Measurements from ENCODE around the gene SORD. TPM values are rescaled to one million over a fixed set of nuclear protein-coding genes. Genes with fewer than 3 reads are reported as not detected.
"Not testable (repeated sequence)": the region's sequence is repeated elsewhere in the genome, so short reads cannot be mapped to it uniquely, and the experiment has no call there.

The SORD gene
- total RNA-seq, 1 experiment from 2014 or later, result 116 TPM

- Histone ChIP-seq H3K79me2 (ENCODE audit: insufficient read depth, low read length) (peaks cover 22% of the 10 kb centered on the region), H4K20me1 (ENCODE audit: insufficient read depth) (no peaks in the 10 kb centered on the region), H3K27ac (ENCODE audit: low read depth, low read length) (no peak overlapping the region), H3K9me3 (ENCODE audit: control insufficient read depth in 1 of 2, insufficient read depth in 1 of 2, low read depth in 1 of 2, low read length in 2 of 2) (no peaks in the 10 kb centered on the region), H3K9me2 (ENCODE audit: insufficient read depth) (no peaks in the 10 kb centered on the region), H2AFZ (ENCODE audit: low read depth, low read length, poor library complexity, severe bottlenecking) (no peak overlapping the region), H3K9ac (ENCODE audit: low read length) (no peak overlapping the region), H3K4me2 (ENCODE audit: low read length) (no peak overlapping the region), H3K27me3 (ENCODE audit: insufficient read depth, low read length) (no peaks in the 10 kb centered on the region), H3K4me3 (replicated peaks in 1 of 2; ENCODE audit: low read depth in 1 of 2, low read length in 2 of 2) (no peak overlapping the region), H3K4me1 (ENCODE audit: control insufficient read depth in 1 of 2, insufficient read depth in 2 of 2, low read length in 2 of 2) (no peaks in the 10 kb centered on the region), H3K36me3 (ENCODE audit: control insufficient read depth in 1 of 2, insufficient read depth in 2 of 2, low read length in 2 of 2) (peaks cover 6 to 29% of the 10 kb centered on the region in 2 experiments; a peak in 2 of 4 replicates)
- no TSS peak for BruUV-seq (replicated peaks)
- intact Hi-C loops (cut with micrococcal nuclease), result no loop called here
- DNase-seq (ENCODE audit: low read depth, low spot score) (no peak), ATAC-seq (no peak)
- POLR2A ChIA-PET, result no interaction called here
- CTCF ChIA-PET, result no interaction called here
- TF ChIP-seq EZH2phosphoT487 (IDR thresholded peaks at IDR 0.05; ENCODE audit: borderline replicate concordance) (no peak), EGR1 (IDR thresholded peaks at IDR 0.05; ENCODE audit: low read depth) (no peak), SP1 (IDR thresholded peaks at IDR 0.05; ENCODE audit: low read depth) (no peak), CEBPB (IDR thresholded peaks at IDR 0.05; ENCODE audit: low read depth) (no peak)
- RAD21 ChIA-PET (ENCODE audit: low non-redundant PET in 1 of 2, low total read pairs in 2 of 2, uncharacterized antibody in 2 of 2, unreplicated experiment in 2 of 2), result no interaction called here
These were observed 27.6 kb downstream of the SORD start for GRCh38 chr15:45050587-45050986.

GRCh38 chr15:45052676-45053075 is 29.7 kb downstream of the SORD start:
- H3K9ac ChIP-seq (ENCODE audit: low read length); ATAC-seq; BruUV-seq (replicated peaks); H3K4me2 ChIP-seq (ENCODE audit: low read length); CTCF ChIA-PET; H4K20me1 ChIP-seq (ENCODE audit: insufficient read depth); H3K9me3 ChIP-seq (ENCODE audit: control insufficient read depth in 1 of 2, insufficient read depth in 1 of 2, low read depth in 1 of 2, low read length in 2 of 2); intact Hi-C loops (cut with micrococcal nuclease); H2AFZ ChIP-seq (ENCODE audit: low read depth, low read length, poor library complexity, severe bottlenecking); RAD21 ChIA-PET (ENCODE audit: low non-redundant PET in 1 of 2, low total read pairs in 2 of 2, uncharacterized antibody in 2 of 2, unreplicated experiment in 2 of 2); H3K4me1 ChIP-seq (ENCODE audit: control insufficient read depth in 1 of 2, insufficient read depth in 2 of 2, low read length in 2 of 2); H3K4me3 ChIP-seq (replicated peaks in 1 of 2; ENCODE audit: low read depth in 1 of 2, low read length in 2 of 2); H3K9me2 ChIP-seq (ENCODE audit: insufficient read depth); H3K27me3 ChIP-seq (ENCODE audit: insufficient read depth, low read length); POLR2A ChIA-PET; DNase-seq (ENCODE audit: low read depth, low spot score); H3K27ac ChIP-seq (ENCODE audit: low read depth, low read length): not testable (repeated sequence)
- H3K79me2 ChIP-seq (ENCODE audit: insufficient read depth, low read length), result peaks cover 22% of the 10 kb centered on the region
- H3K36me3 ChIP-seq (ENCODE audit: control insufficient read depth in 1 of 2, insufficient read depth in 2 of 2, low read length in 2 of 2), result peaks cover 6 to 23% of the 10 kb centered on the region in 2 experiments; a peak in 2 of 4 replicates

DNA sequence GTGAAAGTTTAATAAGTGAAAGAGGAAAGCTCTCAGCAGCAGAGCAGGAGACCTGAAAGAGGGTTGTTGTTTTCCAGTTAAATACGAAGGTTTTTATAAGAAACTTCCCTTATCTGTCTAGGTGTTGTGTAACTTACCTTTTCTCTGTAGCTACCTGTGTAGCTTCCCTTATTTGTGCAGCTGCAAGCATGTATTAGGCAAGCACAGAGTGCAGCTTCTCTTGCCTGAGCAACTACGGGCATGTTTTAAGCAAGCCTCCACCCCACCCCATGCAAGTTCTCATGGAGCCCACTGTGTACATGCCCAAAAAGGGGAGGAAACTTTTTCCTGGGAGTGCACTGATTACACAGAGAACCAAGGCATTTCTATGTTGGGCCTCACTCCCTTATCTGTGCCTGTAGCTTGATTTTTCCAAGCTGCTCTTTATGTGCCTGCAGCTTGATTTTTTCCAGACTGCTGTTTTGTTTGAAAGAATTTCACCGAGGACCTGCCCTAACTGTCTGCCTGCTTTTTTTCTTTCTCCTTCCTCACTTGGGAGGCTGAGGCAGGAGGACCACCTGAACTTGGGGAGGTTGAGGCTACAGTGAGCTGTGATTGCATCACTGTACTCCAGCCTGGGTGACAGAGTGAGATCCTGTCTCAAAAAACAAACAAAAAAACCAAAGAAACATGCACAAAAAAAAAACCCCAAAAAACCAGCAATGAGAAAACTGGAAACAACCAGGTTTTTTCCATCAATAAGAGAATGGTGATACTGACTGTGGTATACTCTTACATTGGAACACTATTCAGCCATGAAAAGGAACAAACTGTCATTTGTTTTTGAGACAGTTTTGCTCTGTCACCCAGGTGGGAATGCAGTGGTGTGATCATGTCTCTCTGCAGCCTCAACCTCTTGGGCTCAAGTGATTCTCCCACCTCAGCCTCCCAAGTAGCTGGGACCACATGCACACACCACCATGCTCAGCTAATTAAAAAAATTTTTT is 36.0 kb downstream of the SORD start:
- H3K4me3 ChIP-seq (replicated peaks in 1 of 2; ENCODE audit: low read depth in 1 of 2, low read length in 2 of 2); CTCF ChIA-PET; ATAC-seq; BruUV-seq (replicated peaks); DNase-seq (ENCODE audit: low read depth, low spot score); RAD21 ChIA-PET (ENCODE audit: low non-redundant PET in 1 of 2, low total read pairs in 2 of 2, uncharacterized antibody in 2 of 2, unreplicated experiment in 2 of 2); H3K36me3 ChIP-seq (ENCODE audit: control insufficient read depth in 1 of 2, insufficient read depth in 2 of 2, low read length in 2 of 2); intact Hi-C loops (cut with micrococcal nuclease); H4K20me1 ChIP-seq (ENCODE audit: insufficient read depth); H2AFZ ChIP-seq (ENCODE audit: low read depth, low read length, poor library complexity, severe bottlenecking); H3K9ac ChIP-seq (ENCODE audit: low read length); H3K27me3 ChIP-seq (ENCODE audit: insufficient read depth, low read length); POLR2A ChIA-PET; H3K9me2 ChIP-seq (ENCODE audit: insufficient read depth); H3K9me3 ChIP-seq (ENCODE audit: control insufficient read depth in 1 of 2, insufficient read depth in 1 of 2, low read depth in 1 of 2, low read length in 2 of 2); H3K4me1 ChIP-seq (ENCODE audit: control insufficient read depth in 1 of 2, insufficient read depth in 2 of 2, low read length in 2 of 2); H3K4me2 ChIP-seq (ENCODE audit: low read length); H3K79me2 ChIP-seq (ENCODE audit: insufficient read depth, low read length); H3K27ac ChIP-seq (ENCODE audit: low read depth, low read length): not testable (repeated sequence)

GRCh38 chr15:45062301-45062700 is 39.3 kb downstream of the SORD start:
- ATAC-seq; POLR2A ChIA-PET; CTCF ChIA-PET; H4K20me1 ChIP-seq (ENCODE audit: insufficient read depth); H3K27ac ChIP-seq (ENCODE audit: low read depth, low read length); H3K79me2 ChIP-seq (ENCODE audit: insufficient read depth, low read length); H3K9me3 ChIP-seq (ENCODE audit: control insufficient read depth in 1 of 2, insufficient read depth in 1 of 2, low read depth in 1 of 2, low read length in 2 of 2); H3K4me2 ChIP-seq (ENCODE audit: low read length); RAD21 ChIA-PET (ENCODE audit: low non-redundant PET in 1 of 2, low total read pairs in 2 of 2, uncharacterized antibody in 2 of 2, unreplicated experiment in 2 of 2); DNase-seq (ENCODE audit: low read depth, low spot score); H3K9me2 ChIP-seq (ENCODE audit: insufficient read depth); intact Hi-C loops (cut with micrococcal nuclease); H3K4me3 ChIP-seq (replicated peaks in 1 of 2; ENCODE audit: low read depth in 1 of 2, low read length in 2 of 2); H3K27me3 ChIP-seq (ENCODE audit: insufficient read depth, low read length); H2AFZ ChIP-seq (ENCODE audit: low read depth, low read length, poor library complexity, severe bottlenecking); H3K9ac ChIP-seq (ENCODE audit: low read length); H3K36me3 ChIP-seq (ENCODE audit: control insufficient read depth in 1 of 2, insufficient read depth in 2 of 2, low read length in 2 of 2); H3K4me1 ChIP-seq (ENCODE audit: control insufficient read depth in 1 of 2, insufficient read depth in 2 of 2, low read length in 2 of 2): not testable (repeated sequence)
- TSS peak; percentile 9 for BruUV-seq (replicated peaks)

All from HCT116 (cell line).